OCI-LY7 (cell line): ENCODE data around the gene APBB1. TPM values are rescaled to one million over a fixed set of nuclear protein-coding genes. Genes with fewer than 3 reads are reported as not detected.

Experiments
- BruUV-seq: library from RNA; stranded (reverse); fragments of 400-500 nt; replicated peaks from 2 replicates; lab custom pipeline; 2021; lab: Mats Ljungman, UMichigan
- CTCF ChIA-PET: fragments of 300-600 bp; sonication (Branson Sonifier 250); formaldehyde crosslinking; loops from one replicate; lab custom pipeline; 2022; ENCODE audit warnings: antibody characterized with exemption; ENCODE audit not compliant: unreplicated experiment; lab: Charles Lee
- POLR2A ChIA-PET: fragments of 300-600 bp; sonication (Branson Sonifier 250); formaldehyde crosslinking; loops from one replicate; lab custom pipeline; 2022; ENCODE audit warnings: antibody characterized with exemption; lab: Charles Lee
- DNase-seq: peaks from one replicate; pipeline ENCODE4 v3.0.0-alpha.2; 2015; ENCODE audit warnings: low spot score
- H2AFZ ChIP-seq: fragments of 200-600 bp; sonication (generic), shearing (Covaris generic); 2 replicates; pipeline ENCODE4 v1.6.1; 2014; ENCODE audit warnings: mild to moderate bottlenecking, antibody characterized with exemption, low read length, moderate library complexity
- H3K27ac ChIP-seq: fragments of 200-600 bp; sonication (generic); 2 replicates; pipeline ENCODE4 v1.5.1; 2014; ENCODE audit warnings: mixed run types, low read depth, mild to moderate bottlenecking, moderate library complexity, low read length, inconsistent platforms; ENCODE audit not compliant: poor library complexity, severe bottlenecking
- H3K36me3 ChIP-seq: fragments of 200-600 bp; sonication (generic); 2 replicates; pipeline ENCODE4 v1.6.1; 2014; ENCODE audit warnings: mild to moderate bottlenecking, antibody characterized with exemption, low read length, moderate library complexity, mixed read lengths; ENCODE audit not compliant: insufficient read depth
- H3K4me1 ChIP-seq: fragments of 200-600 bp; sonication (generic); 2 replicates; pipeline ENCODE4 v1.5.1; 2014; ENCODE audit warnings: mild to moderate bottlenecking, low read length; ENCODE audit not compliant: insufficient read depth, poor library complexity, severe bottlenecking
- H3K4me2 ChIP-seq: fragments of 200-600 bp; sonication (generic); 2 replicates; pipeline ENCODE4 v1.6.1; 2014; ENCODE audit warnings: mild to moderate bottlenecking, low read length
- H3K4me3 ChIP-seq: fragments of 200-600 bp; sonication (generic); 2 replicates; pipeline ENCODE4 v1.5.1; 2014; ENCODE audit warnings: mild to moderate bottlenecking, low read depth, low read length; ENCODE audit not compliant: poor library complexity, severe bottlenecking
- H3K79me2 ChIP-seq: fragments of 200-600 bp; sonication (generic); 2 replicates; pipeline ENCODE4 v1.6.1; 2016; ENCODE audit warnings: low read depth, mild to moderate bottlenecking, low read length, moderate library complexity, mixed read lengths; ENCODE audit not compliant: insufficient read depth
- H3K9me2 ChIP-seq: fragments of 200-600 bp; sonication (generic); 2 replicates; pipeline ENCODE4 v1.6.1; 2016; ENCODE audit warnings: mild to moderate bottlenecking, low read length, mixed read lengths; ENCODE audit not compliant: insufficient read depth
- H3K9me3 ChIP-seq: fragments of 200-600 bp; sonication (generic); 2 replicates; pipeline ENCODE4 v1.6.1; 2014; ENCODE audit warnings: mild to moderate bottlenecking, mixed run types, low read length, mixed read lengths
- H4K20me1 ChIP-seq: fragments of 200-600 bp; sonication (generic); 2 replicates; pipeline ENCODE4 v1.6.1; 2014; ENCODE audit warnings: mild to moderate bottlenecking, antibody characterized with exemption, low read length, moderate library complexity, mixed read lengths; ENCODE audit not compliant: insufficient read depth
- EZH2phosphoT487 ChIP-seq: fragments of 200-600 bp; sonication (generic); IDR thresholded peaks from 2 replicates; pipeline ENCODE4 v1.6.1; 2018; ENCODE audit warnings: low read depth, borderline replicate concordance, mild to moderate bottlenecking, mixed run types, antibody characterized with exemption, low read length, moderate library complexity, mixed read lengths
- intact Hi-C: fragments of 100-400 bp; cut with micrococcal nuclease; formaldehyde crosslinking; loops from one replicate; pipeline ENCODE4 v1.10.0; 2022; ENCODE audit not compliant: unreplicated experiment
- total RNA-seq, 2 experiments: library from RNA; depleted of rRNA in 1 of 2; stranded (reverse); fragments of >200 nt in 1 of 2; shearing (Covaris generic) in 1 of 2; gene quantifications; 2 replicates each; pipeline ENCODE4 v1.2.3, GENCODE V29; 2014 to 2022
- TF ChIP-seq, protein P1 (sequence below): fragments of 200-600 bp; sonication (generic); conservative IDR thresholded peaks from 2 replicates; pipeline ENCODE4 v1.5.1; 2014; ENCODE audit warnings: mild to moderate bottlenecking, antibody characterized with exemption, low read length, moderate library complexity, mixed read lengths

APBB1 gene
- total RNA-seq, 2 experiments from 2014 or later = 25.5 to 30.4 TPM

DNA sequence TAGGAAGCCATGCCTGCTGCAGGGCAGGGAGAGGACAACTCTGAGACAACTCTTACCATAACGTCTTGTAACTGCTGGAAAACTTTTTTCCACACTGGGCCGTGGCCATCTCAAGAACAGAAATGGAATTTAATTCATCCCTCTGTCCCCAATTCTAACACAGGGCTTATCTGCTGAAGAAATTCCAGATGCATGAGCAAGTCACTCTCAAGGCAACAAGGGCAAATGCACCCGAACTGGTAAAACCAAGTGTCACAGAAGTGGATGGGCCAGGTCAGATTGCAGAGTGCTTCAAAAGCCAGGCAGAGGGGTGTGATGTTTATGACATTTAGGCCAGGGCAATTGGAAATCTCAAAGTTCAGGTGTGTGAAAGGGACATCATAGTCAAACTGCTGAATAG, 21.3 kb downstream of the APBB1 start:
- POLR2A ChIA-PET = no interaction called here
- intact Hi-C loops = loop anchor here (10.0 kb wide), 1 partner anchor 1117 kb away; the partner anchor contains the start of gene PPFIBP2
- CTCF ChIA-PET = no interaction called here

DNA sequence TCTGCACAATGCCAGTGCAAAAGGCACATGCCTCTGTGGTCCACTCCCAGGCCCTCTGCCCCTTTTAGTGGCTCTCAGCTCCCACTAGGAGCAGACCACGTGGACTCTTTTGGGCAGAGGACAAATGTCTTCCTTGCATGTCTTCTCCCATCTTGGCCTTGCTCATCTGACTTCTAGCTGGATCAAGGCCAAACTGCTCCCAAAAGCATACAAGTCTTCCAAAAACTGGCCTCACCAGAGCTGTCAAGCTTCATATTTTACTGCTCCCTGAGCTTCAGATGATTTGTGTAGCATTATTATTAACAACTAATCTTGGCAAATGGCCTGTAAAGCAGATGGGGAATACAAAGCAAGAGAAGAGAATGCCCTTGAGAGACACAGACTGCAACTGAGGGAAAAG, 21.7 kb downstream of the APBB1 start:
- no TSS peak for BruUV-seq
- Histone ChIP-seq H3K4me3 (no peak overlapping the region), H3K4me1 (peaks cover 10% of the 10 kb centered on the region), H3K27ac (no peak overlapping the region), H2AFZ (no peak overlapping the region), H3K36me3 (peaks cover 17% of the 10 kb centered on the region), H3K9me2 (no peaks in the 10 kb centered on the region), H3K79me2 (no peaks in the 10 kb centered on the region), H3K4me2 (no peak overlapping the region), H3K9me3 (no peaks in the 10 kb centered on the region), H4K20me1 (no peaks in the 10 kb centered on the region)
- CTCF ChIA-PET = no interaction called here
- POLR2A ChIA-PET = no interaction called here
- no peak for TF ChIP-seq EZH2phosphoT487
- TF ChIP-seq, protein P1, sequence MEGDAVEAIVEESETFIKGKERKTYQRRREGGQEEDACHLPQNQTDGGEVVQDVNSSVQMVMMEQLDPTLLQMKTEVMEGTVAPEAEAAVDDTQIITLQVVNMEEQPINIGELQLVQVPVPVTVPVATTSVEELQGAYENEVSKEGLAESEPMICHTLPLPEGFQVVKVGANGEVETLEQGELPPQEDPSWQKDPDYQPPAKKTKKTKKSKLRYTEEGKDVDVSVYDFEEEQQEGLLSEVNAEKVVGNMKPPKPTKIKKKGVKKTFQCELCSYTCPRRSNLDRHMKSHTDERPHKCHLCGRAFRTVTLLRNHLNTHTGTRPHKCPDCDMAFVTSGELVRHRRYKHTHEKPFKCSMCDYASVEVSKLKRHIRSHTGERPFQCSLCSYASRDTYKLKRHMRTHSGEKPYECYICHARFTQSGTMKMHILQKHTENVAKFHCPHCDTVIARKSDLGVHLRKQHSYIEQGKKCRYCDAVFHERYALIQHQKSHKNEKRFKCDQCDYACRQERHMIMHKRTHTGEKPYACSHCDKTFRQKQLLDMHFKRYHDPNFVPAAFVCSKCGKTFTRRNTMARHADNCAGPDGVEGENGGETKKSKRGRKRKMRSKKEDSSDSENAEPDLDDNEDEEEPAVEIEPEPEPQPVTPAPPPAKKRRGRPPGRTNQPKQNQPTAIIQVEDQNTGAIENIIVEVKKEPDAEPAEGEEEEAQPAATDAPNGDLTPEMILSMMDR = no peak
- intact Hi-C loops = loop anchor here (10.0 kb wide), 1 partner anchor 1118 kb away; the partner anchor contains the start of gene PPFIBP2
- DNase-seq = no peak

More for the DNA sequence above, 21.3 kb downstream of the APBB1 start:
- peaks cover 17% of the 10 kb centered on the region for H3K36me3 ChIP-seq
- no peak overlapping the region for H3K27ac ChIP-seq
- no peak overlapping the region for H3K4me2 ChIP-seq
- H3K9me3 ChIP-seq = no peaks in the 10 kb centered on the region
- no peak for DNase-seq
- no peaks in the 10 kb centered on the region for H4K20me1 ChIP-seq
- no peaks in the 10 kb centered on the region for H3K9me2 ChIP-seq
- H3K4me3 ChIP-seq = no peak overlapping the region
- no TSS peak for BruUV-seq
- no peaks in the 10 kb centered on the region for H3K79me2 ChIP-seq
- no peak for TF ChIP-seq EZH2phosphoT487
- TF ChIP-seq, protein P1 = no peak
- H3K4me1 ChIP-seq = peaks cover 15% of the 10 kb centered on the region
- H2AFZ ChIP-seq = no peak overlapping the region

DNA sequence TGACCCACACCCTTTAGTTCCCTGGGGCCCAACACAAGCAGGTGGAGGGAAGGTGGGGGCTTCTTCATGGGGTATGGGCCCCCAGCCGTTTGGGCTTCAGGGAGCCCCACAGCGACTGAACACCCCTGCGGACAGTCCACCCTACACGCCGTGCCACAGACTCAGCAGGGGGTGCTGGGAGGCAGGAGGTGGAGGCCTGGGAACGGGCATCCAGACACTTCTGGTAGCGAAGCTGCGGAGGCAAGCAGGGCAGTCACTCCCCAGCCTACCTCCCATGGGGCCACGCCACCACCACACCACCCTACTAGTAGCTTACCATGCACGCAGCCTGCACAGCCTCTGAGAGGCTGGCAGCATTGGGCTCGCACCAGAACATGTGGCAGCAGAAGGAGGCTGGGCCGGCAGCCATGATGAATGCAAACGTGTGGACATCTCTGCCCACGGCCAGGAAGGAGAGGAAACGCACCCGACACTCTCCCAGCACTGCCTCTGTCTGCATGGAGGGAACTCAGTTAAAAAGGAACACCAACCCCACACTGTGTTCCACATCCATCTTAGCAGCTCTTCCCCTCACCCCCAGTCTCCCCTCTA, 23.3 kb downstream of the APBB1 start:
- Histone ChIP-seq H3K27ac (no peak overlapping the region), H3K79me2 (no peaks in the 10 kb centered on the region), H2AFZ (no peak overlapping the region), H3K4me2 (no peak overlapping the region), H3K36me3 (peaks cover 7% of the 10 kb centered on the region), H3K4me1 (peaks cover 8% of the 10 kb centered on the region), H3K4me3 (no peak overlapping the region), H4K20me1 (no peaks in the 10 kb centered on the region), H3K9me3 (no peaks in the 10 kb centered on the region), H3K9me2 (no peaks in the 10 kb centered on the region)
- intact Hi-C loops = loop anchor here (10.0 kb wide), 1 partner anchor 1119 kb away; the partner anchor contains the start of gene PPFIBP2
- DNase-seq = no peak
- ChIA-PET POLR2A (no interaction called here), CTCF (no interaction called here)
- no TSS peak for BruUV-seq
- TF ChIP-seq, protein P1 = no peak
- TF ChIP-seq EZH2phosphoT487 = no peak
